HCT116 (cell line): ENCODE data around the gene PPP1R14B. TPM values are rescaled to one million over a fixed set of nuclear protein-coding genes. Genes with fewer than 3 reads are reported as not detected.

Source experiments
- ATAC-seq: fragments of 200-7000 bp; cut with Tn5 transposase; 2 replicates; pipeline ENCODE4 v1.9.1; 2020; ENCODE audit warnings: mild to moderate bottlenecking, moderate library complexity
- BruUV-seq: library from RNA; stranded (reverse); fragments of 400-500 nt; replicated peaks from 2 replicates; lab custom pipeline; 2021; lab: Mats Ljungman, UMichigan
- CTCF ChIA-PET: fragments of 300-600 bp; sonication (Branson Sonifier 250); formaldehyde crosslinking; loops from one replicate; lab custom pipeline; 2021; ENCODE audit warnings: antibody characterized with exemption; lab: Charles Lee
- POLR2A ChIA-PET: fragments of 300-600, 350-600 bp; sonication (Branson Sonifier 250); formaldehyde crosslinking; loops from one replicate; lab custom pipeline; 2021; ENCODE audit warnings: antibody characterized with exemption; lab: Charles Lee
- RAD21 ChIA-PET, 2 experiments: fragments of 300-600 bp; sonication (Branson Sonifier 250); formaldehyde crosslinking; loops; one replicate each; lab custom pipeline; 2023; ENCODE audit warnings: low total read pairs in 2 of 2; ENCODE audit not compliant: uncharacterized antibody in 2 of 2, unreplicated experiment in 2 of 2, low non-redundant PET in 1 of 2; lab: Charles Lee
- DNase-seq: peaks from one replicate; pipeline ENCODE4 v3.0.0-alpha.2; 2010; ENCODE audit warnings: low read depth, low spot score
- H2AFZ ChIP-seq: fragments of 200-600 bp; shearing (Covaris generic), sonication (generic); 2 replicates; pipeline ENCODE4 v1.6.1; 2017; ENCODE audit warnings: low read depth, mixed run types, mixed read lengths, antibody characterized with exemption, low read length; ENCODE audit not compliant: poor library complexity, severe bottlenecking
- H3K27ac ChIP-seq: 2 replicates; pipeline ENCODE4 v1.5.1; 2012; ENCODE audit warnings: low read depth, low read length
- H3K27me3 ChIP-seq: fragments of 200-600 bp; sonication (generic); 2 replicates; pipeline ENCODE4 v1.6.1; 2016; ENCODE audit warnings: mixed run types, low read length, mixed read lengths; ENCODE audit not compliant: insufficient read depth
- H3K36me3 ChIP-seq, 2 experiments: fragments of 200-500 bp in 1 of 2; fragments of 200-600 bp in 1 of 2; sonication (Bioruptor generic) in 1 of 2; sonication (generic) in 1 of 2; 2 replicates each; pipeline versions ENCODE4 v1.5.1 to v1.6.1; 2014 to 2016; ENCODE audit warnings: low read length in 2 of 2, inconsistent platforms in 1 of 2, mixed read lengths in 1 of 2, mixed run types in 1 of 2; ENCODE audit not compliant: insufficient read depth in 2 of 2, control insufficient read depth in 1 of 2
- H3K4me1 ChIP-seq, 2 experiments: fragments of 200-600 bp in 1 of 2; sonication (generic) in 1 of 2; 2 replicates each; pipeline versions ENCODE4 v1.5.1 to v1.6.1; 2012 to 2017; ENCODE audit warnings: low read length in 2 of 2, inconsistent platforms in 1 of 2, mild to moderate bottlenecking in 1 of 2, mixed read lengths in 1 of 2, mixed run types in 1 of 2, moderate library complexity in 1 of 2; ENCODE audit not compliant: insufficient read depth in 2 of 2, control insufficient read depth in 1 of 2
- H3K4me2 ChIP-seq: fragments of 200-600 bp; sonication (generic); 2 replicates; pipeline ENCODE4 v1.6.1; 2017; ENCODE audit warnings: mixed run types, low read length, mixed read lengths
- H3K4me3 ChIP-seq, 2 experiments: fragments of 200-600 bp in 1 of 2; sonication (generic) in 1 of 2; replicated peaks in 1 of 2; 2 replicates each; pipeline ENCODE4 v1.5.1; 2011 to 2016; ENCODE audit warnings: low read length in 2 of 2, control low read depth in 1 of 2, low read depth in 1 of 2, mild to moderate bottlenecking in 1 of 2, mixed read lengths in 1 of 2, mixed run types in 1 of 2
- H3K79me2 ChIP-seq: fragments of 200-600 bp; sonication (generic); 2 replicates; pipeline ENCODE4 v1.6.1; 2017; ENCODE audit warnings: mild to moderate bottlenecking, mixed run types, low read length, moderate library complexity, mixed read lengths; ENCODE audit not compliant: insufficient read depth
- H3K9ac ChIP-seq: fragments of 200-600 bp; sonication (generic); 2 replicates; pipeline ENCODE4 v1.6.1; 2016; ENCODE audit warnings: low read length, mixed read lengths
- H3K9me2 ChIP-seq: fragments of 200-600 bp; sonication (generic), shearing (Covaris generic); 2 replicates; pipeline ENCODE4 v1.6.1; 2017; ENCODE audit warnings: mixed run types, mild to moderate bottlenecking, moderate library complexity; ENCODE audit not compliant: insufficient read depth
- H3K9me3 ChIP-seq, 2 experiments: fragments of 200-500 bp in 1 of 2; fragments of 200-600 bp in 1 of 2; sonication (Bioruptor generic) in 1 of 2; sonication (generic) in 1 of 2; 2 replicates each; pipeline ENCODE4 v1.6.1; 2014 to 2017; ENCODE audit warnings: low read length in 2 of 2, mixed read lengths in 2 of 2, inconsistent platforms in 1 of 2, low read depth in 1 of 2, mild to moderate bottlenecking in 1 of 2, mixed run types in 1 of 2, moderate library complexity in 1 of 2; ENCODE audit not compliant: control insufficient read depth in 1 of 2, insufficient read depth in 1 of 2
- H4K20me1 ChIP-seq: fragments of 200-600 bp; sonication (generic), shearing (Covaris generic); 2 replicates; pipeline ENCODE4 v1.6.1; 2017; ENCODE audit warnings: mixed run types, mild to moderate bottlenecking, moderate library complexity; ENCODE audit not compliant: insufficient read depth
- CBX3 ChIP-seq: IDR thresholded peaks from 2 replicates; pipeline ENCODE4 v1.6.1; 2012; ENCODE audit warnings: low read depth
- CEBPB ChIP-seq: IDR thresholded peaks from 2 replicates; pipeline ENCODE4 v1.6.1; 2012; ENCODE audit warnings: low read depth
- ELF1 ChIP-seq: IDR thresholded peaks from 2 replicates; pipeline ENCODE4 v1.6.1; 2012; ENCODE audit warnings: low read depth, borderline replicate concordance
- EZH2 ChIP-seq: fragments of 200-600 bp; sonication (generic); IDR thresholded peaks from 2 replicates; pipeline ENCODE4 v1.6.1; 2017; ENCODE audit warnings: antibody characterized with exemption, mixed run types
- EZH2phosphoT487 ChIP-seq: fragments of 200-600 bp; IDR thresholded peaks from 2 replicates; pipeline ENCODE4 v1.6.1; 2018; ENCODE audit warnings: antibody characterized with exemption, borderline replicate concordance
- POLR2A ChIP-seq: IDR thresholded peaks from 2 replicates; pipeline ENCODE4 v1.7.0; 2011; ENCODE audit warnings: borderline replicate concordance; ENCODE audit not compliant: insufficient read depth, insufficient read length; ENCODE audit errors: extremely low read depth
- RAD21 ChIP-seq: IDR thresholded peaks from 2 replicates; pipeline ENCODE4 v1.6.1; 2012; ENCODE audit warnings: low read depth, mild to moderate bottlenecking
- REST ChIP-seq: IDR thresholded peaks from 2 replicates; pipeline ENCODE4 v1.6.1; 2012; ENCODE audit warnings: low read depth
- SRF ChIP-seq: IDR thresholded peaks from 2 replicates; pipeline ENCODE4 v1.6.1; 2012; ENCODE audit warnings: low read depth
- TCF7L2 ChIP-seq: IDR thresholded peaks from 2 replicates; pipeline ENCODE4 v1.7.0; 2011; ENCODE audit warnings: borderline replicate concordance, inconsistent platforms; ENCODE audit not compliant: insufficient read depth, insufficient read length; ENCODE audit errors: extremely low read depth
- YY1 ChIP-seq: IDR thresholded peaks from 2 replicates; pipeline ENCODE4 v1.6.1; 2011; ENCODE audit warnings: low read length, low read depth, moderate library complexity, mild to moderate bottlenecking; ENCODE audit not compliant: insufficient replicate concordance; ENCODE audit errors: extremely low read depth
- ZBTB33 ChIP-seq: IDR thresholded peaks from 2 replicates; pipeline ENCODE4 v1.6.1; 2011; ENCODE audit warnings: mild to moderate bottlenecking, low read length, moderate library complexity; ENCODE audit not compliant: insufficient replicate concordance; ENCODE audit errors: extremely low read depth
- ZNF274 ChIP-seq: fragments of 200-500 bp; sonication (Bioruptor generic); IDR thresholded peaks from 2 replicates; pipeline ENCODE4 v1.6.1; 2014; ENCODE audit warnings: mild to moderate bottlenecking, low read depth, low read length, inconsistent platforms
- intact Hi-C: fragments of 100-400 bp; cut with micrococcal nuclease; formaldehyde crosslinking; loops from 2 replicates; pipeline ENCODE4 v1.10.0; 2022
- total RNA-seq: library from RNA; stranded (reverse); gene quantifications from one replicate; pipeline ENCODE4 v1.2.1, GENCODE V29; 2021; ENCODE audit not compliant: unreplicated experiment
- TF ChIP-seq, protein P1 (sequence below): IDR thresholded peaks from 2 replicates; pipeline ENCODE4 v1.6.1; 2012
- TF ChIP-seq, protein P2 (sequence below), 3 experiments: fragments of 200-600 bp in 1 of 3; sonication (generic) in 1 of 3; IDR thresholded peaks in 2 of 3; conservative IDR thresholded peaks in 1 of 3; 2 replicates each; pipeline ENCODE4 v1.5.1; 2012 to 2017; ENCODE audit warnings: low read depth in 2 of 3, low read length in 2 of 3, antibody characterized with exemption in 1 of 3, borderline replicate concordance in 1 of 3, control low read depth in 1 of 3, mild to moderate bottlenecking in 1 of 3, mixed read lengths in 1 of 3, mixed run types in 1 of 3, moderate library complexity in 1 of 3; ENCODE audit not compliant: insufficient read depth in 1 of 3
- TF ChIP-seq, protein P3 (sequence below): IDR thresholded peaks from 2 replicates; pipeline ENCODE4 v1.6.1; 2012

PPP1R14B gene
- total RNA-seq, 1 experiment from 2014 or later: 332 TPM

DNA sequence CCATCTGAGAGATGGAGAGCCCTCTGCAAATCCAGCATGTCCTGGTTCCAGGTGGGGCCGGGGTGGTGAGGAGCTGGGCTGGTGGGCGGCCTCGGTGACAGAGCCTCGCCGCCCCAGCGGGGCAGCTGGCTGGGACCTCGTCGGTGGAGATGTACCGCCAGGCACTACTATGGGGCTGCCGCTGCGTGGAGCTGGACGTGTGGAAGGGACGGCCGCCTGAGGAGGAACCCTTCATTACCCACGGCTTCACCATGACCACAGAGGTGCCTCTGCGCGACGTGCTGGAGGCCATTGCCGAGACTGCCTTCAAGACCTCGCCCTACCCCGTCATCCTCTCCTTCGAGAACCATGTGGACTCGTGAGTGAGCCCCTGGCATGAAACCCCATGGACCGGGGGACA lies 11.6 kb upstream of the PPP1R14B start:
- no peak overlapping the region for H3K27ac ChIP-seq
- CTCF ChIA-PET: interaction anchor here (1.1 kb wide), 1 partner anchor 9 kb away, joined by 3 read pairs; no protein-coding TSS in a partner anchor
- RAD21 ChIA-PET: no interaction called here

More for the DNA sequence above, 11.6 kb upstream of the PPP1R14B start:
- no peak overlapping the region for H3K4me2 ChIP-seq
- no peaks in the 10 kb centered on the region for H3K9me2 ChIP-seq
- no peaks in the 10 kb centered on the region for H3K9me3 ChIP-seq
- H3K36me3 ChIP-seq: peaks cover 27 to 60% of the 10 kb centered on the region in 2 experiments; a peak in 3 of 4 replicates
- intact Hi-C loops: no loop called here
- no TSS peak for BruUV-seq
- DNase-seq (no peak), ATAC-seq (no peak)
- no peak overlapping the region for H2AFZ ChIP-seq
- H3K4me1 ChIP-seq: peaks cover 5 to 15% of the 10 kb centered on the region in 2 experiments; a peak in 3 of 4 replicates
- H3K27me3 ChIP-seq: no peaks in the 10 kb centered on the region
- peaks cover 21% of the 10 kb centered on the region for H3K79me2 ChIP-seq
- no peak overlapping the region for H3K9ac ChIP-seq
- POLR2A ChIA-PET: interaction anchor here (1.2 kb wide), 1 partner anchor 10 kb away, joined by 3 read pairs; no protein-coding TSS in a partner anchor
- no peak overlapping the region for H3K4me3 ChIP-seq
- H4K20me1 ChIP-seq: no peaks in the 10 kb centered on the region
- TF ChIP-seq YY1: no peak
- TF ChIP-seq ZBTB33: no peak
- TF ChIP-seq, protein P1, sequence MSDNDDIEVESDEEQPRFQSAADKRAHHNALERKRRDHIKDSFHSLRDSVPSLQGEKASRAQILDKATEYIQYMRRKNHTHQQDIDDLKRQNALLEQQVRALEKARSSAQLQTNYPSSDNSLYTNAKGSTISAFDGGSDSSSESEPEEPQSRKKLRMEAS: no peak
- TF ChIP-seq EZH2phosphoT487: no peak
- TF ChIP-seq POLR2A: no peak
- no peak for TF ChIP-seq ZNF274
- no peak for TF ChIP-seq EZH2
- TF ChIP-seq, protein P2, sequence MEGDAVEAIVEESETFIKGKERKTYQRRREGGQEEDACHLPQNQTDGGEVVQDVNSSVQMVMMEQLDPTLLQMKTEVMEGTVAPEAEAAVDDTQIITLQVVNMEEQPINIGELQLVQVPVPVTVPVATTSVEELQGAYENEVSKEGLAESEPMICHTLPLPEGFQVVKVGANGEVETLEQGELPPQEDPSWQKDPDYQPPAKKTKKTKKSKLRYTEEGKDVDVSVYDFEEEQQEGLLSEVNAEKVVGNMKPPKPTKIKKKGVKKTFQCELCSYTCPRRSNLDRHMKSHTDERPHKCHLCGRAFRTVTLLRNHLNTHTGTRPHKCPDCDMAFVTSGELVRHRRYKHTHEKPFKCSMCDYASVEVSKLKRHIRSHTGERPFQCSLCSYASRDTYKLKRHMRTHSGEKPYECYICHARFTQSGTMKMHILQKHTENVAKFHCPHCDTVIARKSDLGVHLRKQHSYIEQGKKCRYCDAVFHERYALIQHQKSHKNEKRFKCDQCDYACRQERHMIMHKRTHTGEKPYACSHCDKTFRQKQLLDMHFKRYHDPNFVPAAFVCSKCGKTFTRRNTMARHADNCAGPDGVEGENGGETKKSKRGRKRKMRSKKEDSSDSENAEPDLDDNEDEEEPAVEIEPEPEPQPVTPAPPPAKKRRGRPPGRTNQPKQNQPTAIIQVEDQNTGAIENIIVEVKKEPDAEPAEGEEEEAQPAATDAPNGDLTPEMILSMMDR (IDR thresholded peaks at IDR 0.05 in 2 of 3, conservative IDR thresholded peaks at IDR 0.05 in 1 of 3; ENCODE audit: borderline replicate concordance in 1 of 3, insufficient read depth in 1 of 3, low read depth in 2 of 3, low read length in 2 of 3): no peak
- no peak for TF ChIP-seq SRF
- TF ChIP-seq REST: no peak
- no peak for TF ChIP-seq CEBPB
- TF ChIP-seq CBX3: no peak
- TF ChIP-seq, protein P3, sequence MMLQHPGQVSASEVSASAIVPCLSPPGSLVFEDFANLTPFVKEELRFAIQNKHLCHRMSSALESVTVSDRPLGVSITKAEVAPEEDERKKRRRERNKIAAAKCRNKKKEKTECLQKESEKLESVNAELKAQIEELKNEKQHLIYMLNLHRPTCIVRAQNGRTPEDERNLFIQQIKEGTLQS: no peak
- no peak for TF ChIP-seq RAD21
- TF ChIP-seq ELF1: no peak
- TF ChIP-seq TCF7L2: no peak
